HEK293 (cell line): ENCODE measurements around the gene KIF20A.

Experiments used
- TF ChIP-seq, protein P1 (sequence below): fragments of 450-650 bp; formaldehyde crosslinking; IDR thresholded peaks from 2 replicates; pipeline ENCODE4 v1.5.1; 2016; ENCODE audit warnings: missing biosample characterization, missing genetic modification characterization
- TF ChIP-seq, protein P2 (sequence below): fragments of 450-650 bp; formaldehyde crosslinking; IDR thresholded peaks from 2 replicates; pipeline ENCODE4 v1.5.1; 2017; ENCODE audit warnings: missing biosample characterization, missing genetic modification characterization

DNA sequence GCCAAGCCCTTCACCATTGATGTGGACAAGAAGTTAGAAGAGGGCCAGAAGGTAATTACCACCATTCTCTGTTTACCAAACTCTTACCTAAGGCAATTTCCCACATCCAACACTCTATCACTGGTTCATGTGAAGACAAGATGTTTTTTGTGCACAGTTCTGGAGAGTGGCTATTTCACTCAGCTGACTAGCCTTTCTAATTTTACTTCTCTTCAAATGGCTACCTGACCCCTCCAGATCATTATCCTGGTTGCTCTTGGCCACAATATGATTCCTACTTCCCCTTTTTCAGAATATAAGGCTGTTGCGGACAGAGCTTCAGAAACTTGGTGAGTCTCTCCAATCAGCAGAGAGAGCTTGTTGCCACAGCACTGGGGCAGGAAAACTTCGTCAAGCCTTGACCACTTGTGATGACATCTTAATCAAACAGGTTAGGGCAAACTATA is 7.1 kb downstream of the KIF20A start:
- TF ChIP-seq, protein P1, sequence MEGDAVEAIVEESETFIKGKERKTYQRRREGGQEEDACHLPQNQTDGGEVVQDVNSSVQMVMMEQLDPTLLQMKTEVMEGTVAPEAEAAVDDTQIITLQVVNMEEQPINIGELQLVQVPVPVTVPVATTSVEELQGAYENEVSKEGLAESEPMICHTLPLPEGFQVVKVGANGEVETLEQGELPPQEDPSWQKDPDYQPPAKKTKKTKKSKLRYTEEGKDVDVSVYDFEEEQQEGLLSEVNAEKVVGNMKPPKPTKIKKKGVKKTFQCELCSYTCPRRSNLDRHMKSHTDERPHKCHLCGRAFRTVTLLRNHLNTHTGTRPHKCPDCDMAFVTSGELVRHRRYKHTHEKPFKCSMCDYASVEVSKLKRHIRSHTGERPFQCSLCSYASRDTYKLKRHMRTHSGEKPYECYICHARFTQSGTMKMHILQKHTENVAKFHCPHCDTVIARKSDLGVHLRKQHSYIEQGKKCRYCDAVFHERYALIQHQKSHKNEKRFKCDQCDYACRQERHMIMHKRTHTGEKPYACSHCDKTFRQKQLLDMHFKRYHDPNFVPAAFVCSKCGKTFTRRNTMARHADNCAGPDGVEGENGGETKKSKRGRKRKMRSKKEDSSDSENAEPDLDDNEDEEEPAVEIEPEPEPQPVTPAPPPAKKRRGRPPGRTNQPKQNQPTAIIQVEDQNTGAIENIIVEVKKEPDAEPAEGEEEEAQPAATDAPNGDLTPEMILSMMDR (tag by site-specific recombination), result no peak
- TF ChIP-seq, protein P2, sequence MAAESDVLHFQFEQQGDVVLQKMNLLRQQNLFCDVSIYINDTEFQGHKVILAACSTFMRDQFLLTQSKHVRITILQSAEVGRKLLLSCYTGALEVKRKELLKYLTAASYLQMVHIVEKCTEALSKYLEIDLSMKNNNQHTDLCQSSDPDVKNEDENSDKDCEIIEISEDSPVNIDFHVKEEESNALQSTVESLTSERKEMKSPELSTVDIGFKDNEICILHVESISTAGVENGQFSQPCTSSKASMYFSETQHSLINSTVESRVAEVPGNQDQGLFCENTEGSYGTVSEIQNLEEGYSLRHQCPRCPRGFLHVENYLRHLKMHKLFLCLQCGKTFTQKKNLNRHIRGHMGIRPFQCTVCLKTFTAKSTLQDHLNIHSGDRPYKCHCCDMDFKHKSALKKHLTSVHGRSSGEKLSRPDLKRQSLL (tag by site-specific recombination), result no peak
